Measurements from ENCODE around the gene PIH1D2.

DNA sequence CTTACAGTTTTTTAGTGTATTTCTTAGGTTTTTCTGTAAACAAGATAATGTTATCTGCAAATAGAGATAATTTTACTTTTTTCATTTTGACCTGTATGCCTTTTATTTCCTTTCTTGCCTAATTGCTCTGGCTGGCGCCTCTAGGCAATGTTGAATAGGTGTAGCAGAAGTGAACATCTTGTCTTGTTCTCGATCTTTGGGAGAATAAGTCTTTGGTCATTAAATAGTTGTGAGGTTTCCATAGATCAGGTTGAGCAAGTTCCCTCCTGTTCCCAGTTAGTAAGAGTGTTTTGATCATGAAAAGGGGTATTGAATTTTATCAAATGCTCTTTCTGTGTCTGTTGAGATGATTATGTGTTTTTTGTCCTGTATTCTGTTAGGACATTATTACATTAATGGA is 24.0 kb downstream of the PIH1D2 start:
- TF ChIP-seq, protein P1, sequence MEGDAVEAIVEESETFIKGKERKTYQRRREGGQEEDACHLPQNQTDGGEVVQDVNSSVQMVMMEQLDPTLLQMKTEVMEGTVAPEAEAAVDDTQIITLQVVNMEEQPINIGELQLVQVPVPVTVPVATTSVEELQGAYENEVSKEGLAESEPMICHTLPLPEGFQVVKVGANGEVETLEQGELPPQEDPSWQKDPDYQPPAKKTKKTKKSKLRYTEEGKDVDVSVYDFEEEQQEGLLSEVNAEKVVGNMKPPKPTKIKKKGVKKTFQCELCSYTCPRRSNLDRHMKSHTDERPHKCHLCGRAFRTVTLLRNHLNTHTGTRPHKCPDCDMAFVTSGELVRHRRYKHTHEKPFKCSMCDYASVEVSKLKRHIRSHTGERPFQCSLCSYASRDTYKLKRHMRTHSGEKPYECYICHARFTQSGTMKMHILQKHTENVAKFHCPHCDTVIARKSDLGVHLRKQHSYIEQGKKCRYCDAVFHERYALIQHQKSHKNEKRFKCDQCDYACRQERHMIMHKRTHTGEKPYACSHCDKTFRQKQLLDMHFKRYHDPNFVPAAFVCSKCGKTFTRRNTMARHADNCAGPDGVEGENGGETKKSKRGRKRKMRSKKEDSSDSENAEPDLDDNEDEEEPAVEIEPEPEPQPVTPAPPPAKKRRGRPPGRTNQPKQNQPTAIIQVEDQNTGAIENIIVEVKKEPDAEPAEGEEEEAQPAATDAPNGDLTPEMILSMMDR (IDR thresholded peaks at IDR 0.05) = no peak
- TF ChIP-seq POLR2A (IDR thresholded peaks at IDR 0.05) = no peak

All from lower leg skin (tissue), 3 donors.